Cardiac fibroblast (primary cell): ENCODE data around the gene LRP5.
A peak's percentile ranks its signal among the peaks of the same experiment; 100 is the strongest.

ENCODE experiments used
- DNase-seq, 2 donors: peaks; one replicate each; pipeline versions ENCODE4 v3.0.0 to v3.0.0-alpha.2; 2010; ENCODE audit warnings: low read depth in 2 of 2
- H3K4me3 ChIP-seq, 2 donors: replicated peaks in 1 of 2; 1 replicate in 1 of 2; 2 replicates in 1 of 2; pipeline ENCODE4 v1.5.1; 2011; ENCODE audit warnings: low read depth in 2 of 2, low read length in 2 of 2, mild to moderate bottlenecking in 2 of 2, moderate library complexity in 1 of 2
- TF ChIP-seq, protein P1 (sequence below): IDR thresholded peaks from one replicate; pipeline ENCODE4 v1.5.1; 2011; ENCODE audit warnings: low read depth, mild to moderate bottlenecking, low read length, inconsistent platforms

Gene LRP5

DNA sequence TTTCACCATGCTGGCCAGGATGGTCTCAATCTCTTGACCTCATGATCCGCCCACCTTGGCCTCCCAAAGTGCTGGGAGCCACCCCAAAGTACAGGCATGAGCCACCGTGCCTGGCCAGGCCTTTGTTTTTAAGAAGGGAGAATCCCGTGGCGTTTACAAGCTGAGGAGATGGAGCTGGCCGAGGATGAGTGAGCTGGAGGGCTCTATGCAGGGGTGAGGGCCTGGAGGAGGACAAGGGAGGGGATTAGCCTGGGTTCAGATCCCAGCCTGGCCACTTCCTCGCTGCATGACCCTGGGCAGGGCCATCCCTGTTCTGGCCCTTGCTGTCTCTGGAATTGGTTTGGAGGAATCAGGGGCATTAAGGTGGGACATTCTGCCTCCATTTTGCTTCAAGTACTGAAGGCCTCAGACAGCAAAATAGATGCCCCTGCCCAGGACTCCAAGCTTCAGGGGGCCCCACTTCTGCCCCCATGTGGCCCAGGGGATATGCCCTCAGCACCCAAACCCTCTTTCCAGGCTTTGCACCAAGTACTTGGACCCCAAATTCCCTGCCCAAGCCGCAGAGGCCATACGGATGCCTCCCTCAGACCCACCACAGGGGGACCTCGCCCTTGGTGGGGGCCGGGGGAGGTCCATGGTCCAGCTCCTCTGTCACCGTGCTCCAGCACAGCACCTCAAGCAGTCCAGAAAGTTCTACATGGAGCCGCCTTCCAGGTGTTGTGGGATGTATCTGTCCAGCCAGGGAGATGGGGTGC, 12.1 kb upstream of the LRP5 start:
- DNase-seq = no peak
- H3K4me3 ChIP-seq = no peak overlapping the region
- TF ChIP-seq, protein P1, sequence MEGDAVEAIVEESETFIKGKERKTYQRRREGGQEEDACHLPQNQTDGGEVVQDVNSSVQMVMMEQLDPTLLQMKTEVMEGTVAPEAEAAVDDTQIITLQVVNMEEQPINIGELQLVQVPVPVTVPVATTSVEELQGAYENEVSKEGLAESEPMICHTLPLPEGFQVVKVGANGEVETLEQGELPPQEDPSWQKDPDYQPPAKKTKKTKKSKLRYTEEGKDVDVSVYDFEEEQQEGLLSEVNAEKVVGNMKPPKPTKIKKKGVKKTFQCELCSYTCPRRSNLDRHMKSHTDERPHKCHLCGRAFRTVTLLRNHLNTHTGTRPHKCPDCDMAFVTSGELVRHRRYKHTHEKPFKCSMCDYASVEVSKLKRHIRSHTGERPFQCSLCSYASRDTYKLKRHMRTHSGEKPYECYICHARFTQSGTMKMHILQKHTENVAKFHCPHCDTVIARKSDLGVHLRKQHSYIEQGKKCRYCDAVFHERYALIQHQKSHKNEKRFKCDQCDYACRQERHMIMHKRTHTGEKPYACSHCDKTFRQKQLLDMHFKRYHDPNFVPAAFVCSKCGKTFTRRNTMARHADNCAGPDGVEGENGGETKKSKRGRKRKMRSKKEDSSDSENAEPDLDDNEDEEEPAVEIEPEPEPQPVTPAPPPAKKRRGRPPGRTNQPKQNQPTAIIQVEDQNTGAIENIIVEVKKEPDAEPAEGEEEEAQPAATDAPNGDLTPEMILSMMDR = no peak

GRCh38 chr11:68302256-68302655, 10.1 kb upstream of the LRP5 start:
- TF ChIP-seq, protein P1 = no peak
- no peak for DNase-seq
- H3K4me3 ChIP-seq = no peak overlapping the region

GRCh38 chr11:68302670-68303069, 9.7 kb upstream of the LRP5 start:
- TF ChIP-seq, protein P1 = no peak
- peak; percentile 35 to 59 for DNase-seq
- no peak overlapping the region for H3K4me3 ChIP-seq

DNA sequence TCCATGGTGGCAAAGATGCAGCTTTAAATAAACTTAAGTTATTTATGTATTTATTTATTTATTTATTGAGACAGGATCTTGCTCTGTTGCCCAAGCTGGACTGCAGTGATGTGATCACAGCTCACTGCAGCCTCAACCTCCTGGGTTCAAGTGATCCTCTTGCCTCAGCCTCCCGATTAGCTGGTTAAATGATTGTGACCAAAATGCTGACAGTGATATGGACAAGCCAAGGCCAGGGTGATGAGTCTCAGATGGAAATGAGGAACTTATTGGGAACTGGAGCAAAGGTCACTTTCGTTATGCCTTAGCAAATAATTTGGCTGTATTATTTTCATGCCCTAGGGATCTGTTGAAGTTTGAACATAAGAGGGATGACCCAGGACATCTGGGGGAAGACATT, 9.3 kb upstream of the LRP5 start:
- no peak for DNase-seq
- TF ChIP-seq, protein P1 = no peak
- no peak overlapping the region for H3K4me3 ChIP-seq

DNA sequence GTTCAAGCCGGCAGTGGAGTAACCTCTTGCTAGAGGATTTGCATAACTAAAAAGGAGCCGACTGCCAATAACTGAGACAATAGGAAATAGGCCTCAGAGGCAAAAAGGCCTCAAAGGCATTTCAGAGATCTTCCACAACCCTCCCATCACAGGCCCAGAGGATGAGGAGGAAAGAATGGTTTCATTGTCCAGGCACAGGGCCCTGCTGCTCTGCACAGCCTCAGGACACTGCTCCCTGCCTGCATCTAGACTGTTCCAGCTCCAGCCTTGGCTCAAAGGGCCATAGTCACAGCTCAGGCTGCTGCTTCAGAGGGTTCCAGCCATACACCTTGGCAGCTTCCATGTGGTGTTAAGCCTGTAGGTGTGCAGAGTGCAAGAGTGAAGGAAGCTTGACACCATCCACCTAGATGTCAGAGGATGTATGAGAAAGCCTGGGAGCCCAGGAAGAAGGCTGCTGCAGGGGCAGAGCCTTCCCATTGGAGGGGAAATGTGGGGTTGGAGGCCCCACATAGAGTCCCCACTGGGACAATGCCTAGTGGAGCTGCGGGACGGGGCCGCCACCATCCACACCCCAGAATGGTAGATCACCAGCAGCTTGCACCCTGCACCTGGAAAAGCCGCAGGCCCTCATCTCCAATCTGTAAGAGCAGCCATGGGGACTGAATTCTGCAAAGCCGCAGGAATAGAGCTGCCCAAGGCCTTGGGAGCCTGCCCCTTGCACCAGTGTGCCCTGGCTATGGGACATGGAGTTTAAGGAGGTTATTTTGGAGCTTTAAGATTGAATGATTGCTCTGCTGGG, 8.2 kb upstream of the LRP5 start:
- TF ChIP-seq, protein P1 = no peak
- no peak overlapping the region for H3K4me3 ChIP-seq
- no peak for DNase-seq

- no peak for DNase-seq
- TF ChIP-seq, protein P1 = no peak
- H3K4me3 ChIP-seq = no peak overlapping the region
Measured at GRCh38 chr11:68306636-68307035, 5.8 kb upstream of the LRP5 start.
